CD4-positive, alpha-beta T cell treated with Interleukin-21 for 1 hour (primary cell): Measurements from ENCODE around the gene ATXN7L3B.

Experiments used
- DNase-seq: peaks from one replicate; pipeline ENCODE4 v3.0.0-alpha.2; 2020

Gene ATXN7L3B

GRCh38 chr12:74552201-74552600, 14.6 kb downstream of the ATXN7L3B start:
- no peak for DNase-seq

GRCh38 chr12:74559728-74560127, 22.1 kb downstream of the ATXN7L3B start:
- no peak for DNase-seq

- DNase-seq = no peak
These were observed 26.3 kb downstream of the ATXN7L3B start for GRCh38 chr12:74563927-74564326.

GRCh38 chr12:74578486-74578885, 40.9 kb downstream of the ATXN7L3B start:
- no peak for DNase-seq

- no peak for DNase-seq
These were observed 41.8 kb downstream of the ATXN7L3B start for GRCh38 chr12:74579446-74579845.

- no peak for DNase-seq
These were observed 42.3 kb downstream of the ATXN7L3B start for GRCh38 chr12:74579981-74580380.

GRCh38 chr12:74581439-74581838, 43.8 kb downstream of the ATXN7L3B start:
- DNase-seq = no peak

- no peak for DNase-seq
These were observed 46.9 kb downstream of the ATXN7L3B start for GRCh38 chr12:74584483-74585062.

- no peak for DNase-seq
These were observed 48.6 kb downstream of the ATXN7L3B start for GRCh38 chr12:74586251-74586650.
